K562 (cell line): Measurements from ENCODE around the gene SETMAR. TPM values are rescaled to one million over a fixed set of nuclear protein-coding genes. Genes with fewer than 3 reads are reported as not detected.

ENCODE experiments used
- ADNP ChIP-seq: fragments of 200-800 bp; sonication (Bioruptor generic); IDR thresholded peaks from 2 replicates; pipeline ENCODE4 v1.6.1; 2016; ENCODE audit warnings: missing genetic modification characterization, missing compliant biosample characterization
- ATF7 ChIP-seq: fragments of 450-650 bp; IDR thresholded peaks from 2 replicates; pipeline ENCODE4 v1.7.1; 2014; ENCODE audit warnings: mild to moderate bottlenecking, moderate library complexity
- BRD9 ChIP-seq: fragments of 450-650 bp; IDR thresholded peaks from 2 replicates; pipeline ENCODE4 v1.6.1; 2018; ENCODE audit warnings: low read depth; ENCODE audit not compliant: partially characterized antibody
- CBFA2T3 ChIP-seq: fragments of 450-650 bp; IDR thresholded peaks from 2 replicates; pipeline ENCODE4 v1.6.1; 2017
- CSDE1 ChIP-seq, 2 experiments: fragments of 450-650 bp; IDR thresholded peaks; 2 replicates each; pipeline ENCODE4 v1.6.1; 2016; ENCODE audit warnings: mild to moderate bottlenecking in 1 of 2
- DACH1 ChIP-seq: fragments of 450-650 bp; IDR thresholded peaks from 2 replicates; pipeline ENCODE4 v1.6.1; 2018; ENCODE audit not compliant: partially characterized antibody
- DLX4 ChIP-seq: fragments of 250-450 bp; sonication (Bioruptor Pico); IDR thresholded peaks from 2 replicates; pipeline ENCODE4 v1.6.1; 2021; ENCODE audit warnings: mild to moderate bottlenecking
- FOSL1 ChIP-seq: fragments of 200-800 bp; sonication (Bioruptor generic); conservative IDR thresholded peaks from 2 replicates; pipeline ENCODE4 v1.6.1; 2016; ENCODE audit warnings: missing genetic modification characterization, missing compliant biosample characterization
- FOXJ3 ChIP-seq: sonication (generic); formaldehyde crosslinking; IDR thresholded peaks from 2 replicates; pipeline ENCODE4 v1.4.0; 2020; ENCODE audit warnings: mild to moderate bottlenecking, missing genetic modification reagents
- FOXO4 ChIP-seq: fragments of 450-650 bp; formaldehyde crosslinking; IDR thresholded peaks from 2 replicates; pipeline ENCODE4 v1.4.0; 2020; ENCODE audit warnings: mild to moderate bottlenecking, moderate library complexity
- L3MBTL2 ChIP-seq: fragments of 450-650 bp; IDR thresholded peaks from 2 replicates; pipeline ENCODE4 v1.6.1; 2016; ENCODE audit warnings: mild to moderate bottlenecking, moderate library complexity
- MEF2A ChIP-seq: IDR thresholded peaks from 2 replicates; pipeline ENCODE4 v1.6.1; 2011; ENCODE audit warnings: low read depth, mild to moderate bottlenecking, low read length, moderate library complexity; ENCODE audit not compliant: control insufficient read depth
- MLX ChIP-seq, 2 experiments: fragments of 450-650 bp in 1 of 2; sonication (generic) in 1 of 2; formaldehyde crosslinking; conservative IDR thresholded peaks; 2 replicates each; pipeline versions ENCODE4 v1.4.0 to v1.8.1; 2020 to 2022; ENCODE audit warnings: mild to moderate bottlenecking in 1 of 2, missing genetic modification reagents in 1 of 2
- NFE2L1 ChIP-seq: fragments of 450-650 bp; IDR thresholded peaks from 2 replicates; pipeline ENCODE4 v1.6.1; 2016; ENCODE audit warnings: missing genetic modification characterization, low read depth, mild to moderate bottlenecking, missing compliant biosample characterization, moderate library complexity, borderline replicate concordance
- NFIC ChIP-seq: fragments of 450-650 bp; IDR thresholded peaks from 2 replicates; pipeline ENCODE4 v1.6.1; 2017; ENCODE audit warnings: mild to moderate bottlenecking, inconsistent platforms
- NR2C1 ChIP-seq, 2 experiments: fragments of 450-650 bp; IDR thresholded peaks; 2 replicates each; pipeline ENCODE4 v1.6.1; 2017; ENCODE audit warnings: mild to moderate bottlenecking in 2 of 2, antibody characterized with exemption in 1 of 2, inconsistent platforms in 1 of 2, missing compliant biosample characterization in 1 of 2, missing genetic modification characterization in 1 of 2
- NR4A1 ChIP-seq, 2 experiments: fragments of 250-450 bp in 1 of 2; fragments of 450-650 bp in 1 of 2; sonication (Bioruptor Pico) in 1 of 2; IDR thresholded peaks; 2 replicates each; pipeline versions ENCODE4 v1.4.0 to v1.6.1; 2016 to 2020; ENCODE audit warnings: mild to moderate bottlenecking in 2 of 2, missing compliant biosample characterization in 1 of 2, missing genetic modification characterization in 1 of 2, moderate library complexity in 1 of 2
- PCBP1 ChIP-seq: fragments of 200-400 bp; formaldehyde crosslinking; IDR thresholded peaks from 2 replicates; pipeline ENCODE4 v1.6.1; 2018; ENCODE audit warnings: mild to moderate bottlenecking, low read depth, low read length; ENCODE audit not compliant: poor library complexity, severe bottlenecking
- PHTF2 ChIP-seq: fragments of 250-450 bp; sonication (Bioruptor Pico); IDR thresholded peaks from 2 replicates; pipeline ENCODE4 v1.5.0; 2021; ENCODE audit warnings: mild to moderate bottlenecking
- ZNF232 ChIP-seq: sonication (generic); formaldehyde crosslinking; IDR thresholded peaks from 2 replicates; pipeline ENCODE4 v1.8.0; 2022; ENCODE audit warnings: mild to moderate bottlenecking, missing genetic modification reagents
- polyA plus RNA-seq, 8 experiments: library from polyadenylated mRNA; depleted of rRNA in 4 of 8; stranded (reverse) in 5 of 8; unstranded in 3 of 8; fragments of >200 nt; fragmentation: Nextera tagmentation in 2 of 8; fragmentation: Illumina TruSeq in 1 of 8; extraction: Ambion mirVana in 2 of 8; extraction: Trizol in 1 of 8; gene quantifications; 2 replicates each; pipeline versions ENCODE4 v1.2.1 to v1.2.3, GENCODE V29; 2011 to 2014; ENCODE audit warnings: inconsistent platforms in 1 of 8, missing spikeins in 1 of 8
- total RNA-seq, 7 experiments: library from RNA; depleted of rRNA in 6 of 7; stranded (reverse); fragments of >200 nt in 6 of 7; fragmentation: Illumina TruSeq in 2 of 7; extraction: Trizol in 2 of 7; gene quantifications; 2 replicates each; pipeline versions ENCODE4 v1.2.1 to v1.2.3, GENCODE V29; 2011 to 2021; ENCODE audit warnings: low replicate concordance in 1 of 7
- TF ChIP-seq, protein P1 (sequence below): fragments of 250-450 bp; sonication (Bioruptor Pico); IDR thresholded peaks from 2 replicates; pipeline ENCODE4 v1.5.0; 2021; ENCODE audit warnings: mild to moderate bottlenecking, moderate library complexity
- TF ChIP-seq, protein P2 (sequence below): fragments of 250-450 bp; sonication (Bioruptor Pico); IDR thresholded peaks from 2 replicates; pipeline ENCODE4 v1.4.0; 2020; ENCODE audit warnings: borderline replicate concordance

SETMAR gene
- total and polyA plus RNA-seq, 9 of the 15 experiments (the other 6 are each of a cell fraction or from before 2014, with no cell fraction given), result 5.5 to 25.1 (median 18.2) TPM

GRCh38 chr3:4322635-4323034 lies 19.5 kb downstream of the SETMAR start (continued):
- TF ChIP-seq NFIC (peak; percentile 97), NFE2L1 (peak; percentile 46; the same call in 1 of the 2 replicates), ZNF232 (CRISPR knock-in tag) (no peak), PCBP1 (no peak), FOXJ3 (CRISPR knock-in tag) (no peak), NR4A1 (CRISPR knock-in tag; IDR thresholded peaks at IDR 0.05) (no peak), NR4A1 (tag; IDR thresholded peaks at IDR 0.05) (no peak), FOSL1 (tag) (no peak), ADNP (no peak), DLX4 (CRISPR knock-in tag) (no peak), MEF2A (no peak), MLX (CRISPR knock-in tag; conservative IDR thresholded peaks at IDR 0.05) (no peak), L3MBTL2 (peak; percentile 34; the same call in 1 of the 2 replicates), CSDE1 (IDR thresholded peaks at IDR 0.05) (no peak), FOXO4 (CRISPR knock-in tag) (no peak), ATF7 (peak; percentile 36; the same call in 1 of the 2 replicates), DACH1 (no peak), BRD9 (peak; percentile 48), CBFA2T3 (peak; percentile 18; the same call in 1 of the 2 replicates), PHTF2 (no peak), NR2C1 (IDR thresholded peaks at IDR 0.05) (no peak), NR2C1 (tag; IDR thresholded peaks at IDR 0.05) (no peak)
- TF ChIP-seq, protein P1, sequence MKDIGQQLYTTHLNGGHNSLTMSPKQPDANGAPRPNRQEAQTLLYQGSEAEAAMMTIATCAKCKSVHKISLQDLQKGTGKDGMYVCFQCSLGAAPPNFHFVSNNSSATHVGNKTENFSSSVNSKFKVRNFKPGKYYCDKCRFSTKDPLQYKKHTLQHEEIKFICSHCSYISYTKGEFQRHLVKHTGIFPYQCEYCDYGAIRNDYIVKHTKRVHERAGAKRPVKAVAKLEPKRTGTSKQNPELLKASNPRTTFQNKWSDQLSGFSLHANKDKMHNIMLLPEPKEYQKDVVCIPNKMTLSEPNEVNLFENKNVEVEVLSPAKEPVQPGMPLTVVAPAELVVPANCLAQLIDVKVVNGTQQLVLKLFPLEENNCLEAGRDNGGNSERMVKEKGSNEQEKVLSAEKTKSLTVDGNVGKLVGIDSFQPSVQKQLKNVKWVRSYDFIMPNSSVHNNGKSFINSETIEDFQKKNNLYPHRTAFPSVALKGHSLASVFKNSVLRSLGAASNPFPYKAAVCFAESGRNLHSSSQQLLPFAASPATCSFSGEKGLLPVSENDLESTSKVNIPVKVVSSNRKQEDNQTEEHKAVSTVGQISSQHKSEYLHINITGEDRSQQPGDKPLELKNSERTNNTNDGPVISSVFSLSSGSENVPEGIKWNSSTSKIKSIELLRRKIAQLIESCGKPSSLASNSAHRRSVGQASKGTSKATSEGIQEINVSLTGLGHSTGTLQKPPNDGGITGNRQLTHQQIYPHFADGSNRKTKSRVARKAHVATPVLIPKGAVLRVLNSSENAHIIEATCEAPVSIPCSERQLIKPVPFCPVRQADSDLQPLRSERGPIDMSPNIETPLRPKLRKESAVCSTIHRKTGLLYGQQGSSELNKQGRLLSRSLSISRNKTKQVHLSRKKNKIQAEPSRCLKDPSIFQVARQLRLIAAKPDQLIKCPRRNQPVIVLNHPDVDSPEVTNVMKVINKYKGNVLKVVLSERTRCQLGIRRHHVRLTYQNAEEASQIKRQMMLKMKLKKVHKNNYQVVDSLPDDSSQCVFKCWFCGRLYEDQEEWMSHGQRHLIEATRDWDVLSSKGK, result no peak
- TF ChIP-seq, protein P2, sequence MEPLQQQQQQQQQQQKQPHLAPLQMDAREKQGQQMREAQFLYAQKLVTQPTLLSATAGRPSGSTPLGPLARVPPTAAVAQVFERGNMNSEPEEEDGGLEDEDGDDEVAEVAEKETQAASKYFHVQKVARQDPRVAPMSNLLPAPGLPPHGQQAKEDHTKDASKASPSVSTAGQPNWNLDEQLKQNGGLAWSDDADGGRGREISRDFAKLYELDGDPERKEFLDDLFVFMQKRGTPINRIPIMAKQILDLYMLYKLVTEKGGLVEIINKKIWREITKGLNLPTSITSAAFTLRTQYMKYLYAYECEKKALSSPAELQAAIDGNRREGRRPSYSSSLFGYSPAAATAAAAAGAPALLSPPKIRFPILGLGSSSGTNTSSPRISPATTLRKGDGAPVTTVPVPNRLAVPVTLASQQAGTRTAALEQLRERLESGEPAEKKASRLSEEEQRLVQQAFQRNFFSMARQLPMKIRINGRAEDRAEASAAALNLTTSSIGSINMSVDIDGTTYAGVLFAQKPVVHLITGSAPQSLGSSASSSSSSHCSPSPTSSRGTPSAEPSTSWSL (CRISPR knock-in tag), result no peak
